OCI-M2 (cell line): ENCODE results near the gene EHBP1.
A peak's percentile ranks its signal among the peaks of the same experiment; 100 is the strongest.

ENCODE experiments used
- DNase-seq: peaks from one replicate; lab custom pipeline; 2025; ENCODE audit not compliant: unreplicated experiment; lab: John Stamatoyannopoulos, UW

EHBP1 gene

GRCh38 chr2:63048367-63049171, 343.1 kb downstream of the EHBP1 start:
- DNase-seq = no peak

- DNase-seq = no peak
Measured at GRCh38 chr2:63049211-63049969, 343.9 kb downstream of the EHBP1 start.

GRCh38 chr2:63049970-63050333, 344.4 kb downstream of the EHBP1 start:
- no peak for DNase-seq

- peak; percentile 21 for DNase-seq
Measured at GRCh38 chr2:63050334-63051041, 345.0 kb downstream of the EHBP1 start, which contains the start of gene OTX1. Gene OTX1 (plus strand): TSS chr2:63050830. CDS start chr2:63052991, 2,161 bp downstream.

GRCh38 chr2:63051042-63051794, 345.7 kb downstream of the EHBP1 start:
- DNase-seq = no peak

GRCh38 chr2:63051795-63052333, 346.4 kb downstream of the EHBP1 start:
- no peak for DNase-seq

GRCh38 chr2:63052411-63053080, 347.0 kb downstream of the EHBP1 start:
- DNase-seq = no peak

GRCh38 chr2:63053081-63053888, 347.8 kb downstream of the EHBP1 start:
- no peak for DNase-seq

- no peak for DNase-seq
Measured at GRCh38 chr2:63053889-63054602, 348.5 kb downstream of the EHBP1 start.

GRCh38 chr2:63054841-63055225, 349.3 kb downstream of the EHBP1 start:
- no peak for DNase-seq

- DNase-seq = no peak
Measured at GRCh38 chr2:63055226-63056106, 350.0 kb downstream of the EHBP1 start.

GRCh38 chr2:63056107-63057050, 350.9 kb downstream of the EHBP1 start:
- no peak for DNase-seq

- DNase-seq = no peak
Measured at GRCh38 chr2:63057249-63058143, 352.0 kb downstream of the EHBP1 start.

GRCh38 chr2:63058144-63058920, 352.8 kb downstream of the EHBP1 start:
- DNase-seq = no peak
